ENCODE results near the gene SLC16A5.
A peak's percentile ranks its signal among the peaks of the same experiment; 100 is the strongest.
"Not testable (repeated sequence)": the region's sequence is repeated elsewhere in the genome, so short reads cannot be mapped to it uniquely, and the experiment has no call there.

SLC16A5 gene

DNA sequence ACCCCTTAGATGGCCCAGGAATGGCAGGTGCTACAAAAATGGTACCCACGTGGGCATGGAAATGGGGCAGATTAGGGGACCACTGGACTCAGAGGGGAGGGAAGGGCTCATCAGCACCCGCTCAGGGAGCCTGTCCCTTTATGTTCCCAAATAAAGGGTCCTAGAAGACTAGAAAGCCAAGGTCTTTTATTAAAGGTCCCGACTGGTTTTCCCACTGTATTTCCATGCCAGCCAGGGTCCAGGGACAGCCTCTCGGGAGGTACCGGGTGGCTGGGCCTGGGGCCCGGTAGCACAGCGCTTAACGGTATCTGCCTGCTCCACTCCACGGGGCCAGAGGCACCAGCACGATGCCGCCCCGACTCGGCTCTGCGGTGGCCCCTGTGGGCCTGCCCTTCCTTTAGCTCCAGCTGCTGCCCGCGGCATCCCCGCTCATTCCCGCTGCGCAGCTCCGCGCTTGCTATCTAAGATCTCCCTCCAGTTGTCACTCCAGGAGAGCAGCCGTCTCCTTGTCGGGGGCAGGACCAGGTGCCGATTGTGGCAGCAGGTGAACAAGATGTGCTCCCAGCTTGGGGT lies 42.4 kb downstream of the SLC16A5 start:
- TF ChIP-seq, protein P1, sequence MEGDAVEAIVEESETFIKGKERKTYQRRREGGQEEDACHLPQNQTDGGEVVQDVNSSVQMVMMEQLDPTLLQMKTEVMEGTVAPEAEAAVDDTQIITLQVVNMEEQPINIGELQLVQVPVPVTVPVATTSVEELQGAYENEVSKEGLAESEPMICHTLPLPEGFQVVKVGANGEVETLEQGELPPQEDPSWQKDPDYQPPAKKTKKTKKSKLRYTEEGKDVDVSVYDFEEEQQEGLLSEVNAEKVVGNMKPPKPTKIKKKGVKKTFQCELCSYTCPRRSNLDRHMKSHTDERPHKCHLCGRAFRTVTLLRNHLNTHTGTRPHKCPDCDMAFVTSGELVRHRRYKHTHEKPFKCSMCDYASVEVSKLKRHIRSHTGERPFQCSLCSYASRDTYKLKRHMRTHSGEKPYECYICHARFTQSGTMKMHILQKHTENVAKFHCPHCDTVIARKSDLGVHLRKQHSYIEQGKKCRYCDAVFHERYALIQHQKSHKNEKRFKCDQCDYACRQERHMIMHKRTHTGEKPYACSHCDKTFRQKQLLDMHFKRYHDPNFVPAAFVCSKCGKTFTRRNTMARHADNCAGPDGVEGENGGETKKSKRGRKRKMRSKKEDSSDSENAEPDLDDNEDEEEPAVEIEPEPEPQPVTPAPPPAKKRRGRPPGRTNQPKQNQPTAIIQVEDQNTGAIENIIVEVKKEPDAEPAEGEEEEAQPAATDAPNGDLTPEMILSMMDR (IDR thresholded peaks at IDR 0.05; ENCODE audit: low read depth, low read length) = no peak
- H3K36me3 ChIP-seq = peaks cover 25% of the 10 kb centered on the region
- no peaks in the 10 kb centered on the region for H3K9me3 ChIP-seq (ENCODE audit: severe bottlenecking)
- peak overlapping the region; percentile 91 for H3K4me3 ChIP-seq (ENCODE audit: low read depth, low read length)
- H3K27me3 ChIP-seq (ENCODE audit: insufficient read depth, low read depth, severe bottlenecking) = no peaks in the 10 kb centered on the region
- peak overlapping the region; percentile 86 for H3K27ac ChIP-seq
- no peak for DNase-seq

DNA sequence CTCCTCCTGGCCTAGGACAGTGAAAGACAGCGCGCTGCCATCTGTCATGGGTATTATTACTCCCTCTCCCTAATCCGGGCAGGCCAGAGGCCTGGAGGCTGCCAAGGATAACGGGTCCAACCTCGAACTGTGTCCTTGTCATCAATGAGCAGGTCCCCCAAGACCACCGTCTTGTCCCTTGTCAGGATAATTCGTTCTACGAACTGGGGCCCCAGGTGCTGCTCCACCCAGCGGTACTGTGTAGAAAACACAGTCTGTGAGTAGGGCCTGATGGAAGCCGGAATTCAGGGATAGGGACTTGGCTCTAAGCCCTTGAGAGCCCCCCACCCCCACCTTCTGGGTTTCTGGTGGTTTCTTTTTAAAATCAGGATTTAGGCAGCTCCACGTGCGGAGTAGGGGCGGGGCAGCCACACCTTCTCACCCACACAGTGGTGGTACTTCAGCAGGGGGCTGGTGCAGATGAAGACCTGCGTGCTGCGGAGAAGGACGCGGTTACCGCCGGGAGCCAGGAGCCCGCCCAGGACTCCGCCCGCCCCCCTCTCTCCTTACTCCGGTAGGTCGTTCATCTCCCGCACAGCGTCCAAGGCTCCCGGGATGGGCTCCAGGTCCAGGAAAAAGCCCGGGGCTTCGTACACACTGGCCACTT lies 43.0 kb downstream of the SLC16A5 start:
- H3K36me3 ChIP-seq = peaks cover 31% of the 10 kb centered on the region
- peak; percentile 92 for DNase-seq
- TF ChIP-seq, protein P1 (IDR thresholded peaks at IDR 0.05; ENCODE audit: low read depth, low read length) = peak; percentile 63
- H3K9me3 ChIP-seq (ENCODE audit: severe bottlenecking) = no peaks in the 10 kb centered on the region
- peak overlapping the region; percentile 91 for H3K4me3 ChIP-seq (ENCODE audit: low read depth, low read length)
- H3K27ac ChIP-seq = peak overlapping the region; percentile 86
- no peaks in the 10 kb centered on the region for H3K27me3 ChIP-seq (ENCODE audit: insufficient read depth, low read depth, severe bottlenecking)

DNA sequence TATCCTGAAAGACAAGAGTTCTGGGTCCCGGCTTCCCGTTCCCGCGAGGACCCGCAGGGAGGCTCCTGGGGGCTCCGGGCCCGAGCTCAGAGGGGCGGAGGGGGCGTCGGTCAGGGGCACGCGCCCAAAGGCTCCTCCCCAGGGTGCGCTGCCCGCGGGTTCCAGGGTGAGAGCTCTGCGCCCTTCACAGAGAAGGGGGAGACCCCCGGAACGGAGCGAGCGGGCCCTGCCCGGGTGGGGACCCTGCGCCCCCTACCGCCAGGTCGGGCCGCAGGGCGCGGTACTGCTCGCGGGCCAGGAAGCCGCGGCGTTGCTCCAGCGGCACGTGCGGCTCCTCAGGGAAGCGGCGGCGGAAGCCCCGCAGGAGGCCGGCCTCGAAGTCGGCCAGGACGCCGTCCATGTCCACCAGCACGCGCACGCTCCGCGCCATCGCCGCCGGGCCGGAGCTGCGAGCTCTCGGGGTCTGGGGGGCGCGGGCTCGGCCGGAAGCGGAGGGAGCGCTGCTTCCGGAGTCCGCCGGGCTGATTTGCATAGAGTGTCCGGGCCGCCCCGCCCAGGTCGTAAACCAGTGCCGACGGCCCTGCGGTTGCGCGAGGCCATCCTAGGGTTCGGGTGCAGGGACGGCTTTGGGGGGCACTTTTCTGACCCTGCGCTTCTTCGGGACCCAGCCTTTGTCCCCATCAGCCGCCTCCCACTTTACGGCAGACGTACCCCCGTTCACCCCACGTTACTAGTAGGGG lies 43.7 kb downstream of the SLC16A5 start, which contains the start of gene NT5C:
Gene NT5C, minus strand, starts transcription at position 465 of the 740 bp plus-strand sequence. Its CDS starts 35 bp downstream, at position 430.
- peak within 1 kb of the TSS; percentile 91 for H3K4me3 ChIP-seq (ENCODE audit: low read depth, low read length)
- peaks cover 38% of the 10 kb centered on the region for H3K36me3 ChIP-seq
- peak within 1 kb of the TSS; percentile 86 for H3K27ac ChIP-seq
- peak; percentile 92 for DNase-seq
- no peaks in the 10 kb centered on the region for H3K27me3 ChIP-seq (ENCODE audit: insufficient read depth, low read depth, severe bottlenecking)
- no peaks in the 10 kb centered on the region for H3K9me3 ChIP-seq (ENCODE audit: severe bottlenecking)
- TF ChIP-seq, protein P1 (IDR thresholded peaks at IDR 0.05; ENCODE audit: low read depth, low read length) = peak; percentile 92

DNA sequence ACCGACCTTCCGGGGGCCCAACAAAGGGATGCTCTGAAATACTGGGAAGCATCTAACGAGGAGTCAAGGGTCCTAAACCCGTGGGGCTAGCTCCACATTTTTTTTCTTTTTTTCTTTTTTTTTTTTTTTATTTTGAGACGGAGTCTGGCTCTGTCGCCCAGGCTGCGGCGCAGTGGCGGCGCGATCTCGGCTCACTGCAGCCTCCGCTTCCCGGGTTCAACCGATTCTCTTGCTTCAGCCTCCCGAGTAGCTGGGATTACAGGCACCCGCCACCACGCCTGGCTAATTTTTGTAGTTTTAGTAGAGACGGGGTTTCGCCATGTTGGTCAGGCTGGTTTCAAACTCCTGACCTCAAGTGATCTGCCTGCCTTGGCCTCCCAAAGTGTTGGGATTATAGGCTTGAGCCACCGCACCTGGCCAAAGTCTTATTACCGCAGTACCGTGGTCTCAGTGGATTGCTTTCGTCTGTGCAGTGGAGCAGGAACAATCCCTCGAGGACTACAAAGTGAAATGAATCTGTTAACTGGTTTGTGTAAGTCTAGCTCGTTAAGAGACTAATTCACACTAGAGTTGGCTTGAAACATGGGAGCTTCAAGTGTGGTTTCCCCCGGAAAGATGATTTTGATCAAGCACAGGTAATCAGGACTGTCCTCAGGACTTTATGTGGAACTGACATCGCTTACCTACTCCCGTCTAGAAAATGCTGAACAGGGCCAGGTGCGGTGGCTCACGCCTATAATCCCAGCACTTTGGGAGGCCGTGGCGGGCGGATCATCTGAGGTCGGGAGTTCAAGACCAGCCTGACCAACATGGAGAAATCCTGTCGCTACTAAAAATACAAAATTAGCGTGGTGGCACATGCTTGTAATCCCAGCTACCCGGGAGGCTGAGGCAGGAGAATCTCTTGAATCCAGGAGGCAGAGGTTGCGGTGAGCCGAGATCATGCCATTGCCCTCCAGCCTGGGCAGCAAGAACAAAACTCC lies 44.6 kb downstream of the SLC16A5 start:
- Histone ChIP-seq H3K36me3 (peaks cover 46% of the 10 kb centered on the region), H3K27ac (peak overlapping the region; percentile 86), H3K4me3 (ENCODE audit: low read depth, low read length) (peak overlapping the region; percentile 91)
- peak; percentile 85 for DNase-seq
- not testable (repeated sequence) for H3K27me3 ChIP-seq (ENCODE audit: insufficient read depth, low read depth, severe bottlenecking); H3K9me3 ChIP-seq (ENCODE audit: severe bottlenecking)

- no peaks in the 10 kb centered on the region for H3K9me3 ChIP-seq (ENCODE audit: severe bottlenecking)
- TF ChIP-seq, protein P1 (IDR thresholded peaks at IDR 0.05; ENCODE audit: low read depth, low read length) = no peak
- H3K4me3 ChIP-seq (ENCODE audit: low read depth, low read length) = no peak overlapping the region
- H3K36me3 ChIP-seq = peaks cover 50% of the 10 kb centered on the region
- peak overlapping the region; percentile 86 for H3K27ac ChIP-seq
- DNase-seq = no peak
- no peaks in the 10 kb centered on the region for H3K27me3 ChIP-seq (ENCODE audit: insufficient read depth, low read depth, severe bottlenecking)
These were observed 45.2 kb downstream of the SLC16A5 start for GRCh38 chr17:75133001-75133400.

- not testable (repeated sequence) for H3K9me3 ChIP-seq (ENCODE audit: severe bottlenecking); H3K4me3 ChIP-seq (ENCODE audit: low read depth, low read length); DNase-seq; H3K27me3 ChIP-seq (ENCODE audit: insufficient read depth, low read depth, severe bottlenecking)
- Histone ChIP-seq H3K36me3 (peaks cover 56% of the 10 kb centered on the region), H3K27ac (peak overlapping the region; percentile 86; the same call in 1 of the 2 replicates)
These were observed 46.0 kb downstream of the SLC16A5 start for GRCh38 chr17:75133607-75134347.
